Subcutaneous abdominal adipose tissue (tissue), 5 donors: ENCODE data around the gene POLR2F.

ENCODE experiments used
- H3K27ac ChIP-seq: one replicate; pipeline ENCODE4 v1.7.0; 2013; ENCODE audit warnings: low read depth, mild to moderate bottlenecking, inconsistent platforms, low read length, moderate library complexity
- H3K27me3 ChIP-seq, 5 donors: one replicate each; pipeline ENCODE4 v1.7.0; 2013; ENCODE audit warnings: low read length in 5 of 5, inconsistent platforms in 1 of 5; ENCODE audit not compliant: control insufficient read depth in 5 of 5, insufficient read depth in 4 of 5
- H3K36me3 ChIP-seq, 5 donors: one replicate each; pipeline ENCODE4 v1.7.0; 2013; ENCODE audit warnings: low read length in 5 of 5; ENCODE audit not compliant: control insufficient read depth in 5 of 5, insufficient read depth in 5 of 5
- H3K4me1 ChIP-seq, 5 donors: one replicate each; pipeline ENCODE4 v1.7.0; 2013; ENCODE audit warnings: low read length in 5 of 5, mild to moderate bottlenecking in 3 of 5, moderate library complexity in 1 of 5; ENCODE audit not compliant: control insufficient read depth in 5 of 5, insufficient read depth in 5 of 5
- H3K4me3 ChIP-seq, 5 donors: one replicate each; pipeline ENCODE4 v1.7.0; 2013; ENCODE audit warnings: low read length in 5 of 5, low read depth in 1 of 5
- H3K9ac ChIP-seq, 5 donors: one replicate each; pipeline ENCODE4 v1.7.0; 2013; ENCODE audit warnings: low read length in 5 of 5, mild to moderate bottlenecking in 4 of 5, moderate library complexity in 3 of 5
- H3K9me3 ChIP-seq, 5 donors: one replicate each; pipeline ENCODE4 v1.7.0; 2013; ENCODE audit warnings: low read length in 5 of 5; ENCODE audit not compliant: control insufficient read depth in 5 of 5
- donor health status: healthy.
- donor health status: healthy.
- donor health status: healthy.
- donor health status: healthy.
- donor health status: healthy.

The POLR2F gene

GRCh38 chr22:37998543-37998942 is 45.0 kb downstream of the POLR2F start:
- H3K27ac ChIP-seq: no peak overlapping the region
- no peak overlapping the region for H3K9ac ChIP-seq
- no peaks in the 10 kb centered on the region for H3K27me3 ChIP-seq
- no peaks in the 10 kb centered on the region for H3K9me3 ChIP-seq
- no peak overlapping the region for H3K4me3 ChIP-seq
- H3K4me1 ChIP-seq: peaks cover 0 to 8% (median 3%) of the 10 kb centered on the region in 5 donors
- H3K36me3 ChIP-seq: no peaks in the 10 kb centered on the region

GRCh38 chr22:37999236-37999635 is 45.7 kb downstream of the POLR2F start:
- Histone ChIP-seq H3K9ac (no peak overlapping the region), H3K9me3 (no peaks in the 10 kb centered on the region), H3K4me1 (peaks cover 0 to 8% (median 3%) of the 10 kb centered on the region in 5 donors), H3K4me3 (no peak overlapping the region), H3K27ac (no peak overlapping the region), H3K36me3 (no peaks in the 10 kb centered on the region), H3K27me3 (no peaks in the 10 kb centered on the region)

GRCh38 chr22:37999640-38000272 is 46.3 kb downstream of the POLR2F start:
- H3K4me3 ChIP-seq: no peak overlapping the region

GRCh38 chr22:38005943-38006342 is 52.4 kb downstream of the POLR2F start:
- H3K4me1 ChIP-seq: no peaks in the 10 kb centered on the region
- no peaks in the 10 kb centered on the region for H3K27me3 ChIP-seq
- H3K9me3 ChIP-seq: no peaks in the 10 kb centered on the region
- no peak overlapping the region for H3K27ac ChIP-seq
- H3K4me3 ChIP-seq: no peak overlapping the region
- H3K9ac ChIP-seq: no peak overlapping the region
- no peaks in the 10 kb centered on the region for H3K36me3 ChIP-seq

More at GRCh38 chr22:37999640-38000272, 46.3 kb downstream of the POLR2F start:
- H3K36me3 ChIP-seq: no peaks in the 10 kb centered on the region
- H3K9me3 ChIP-seq: no peaks in the 10 kb centered on the region
- H3K27ac ChIP-seq: no peak overlapping the region
- H3K9ac ChIP-seq: no peak overlapping the region
- H3K4me1 ChIP-seq: peaks cover 0 to 8% (median 3%) of the 10 kb centered on the region in 5 donors
- H3K27me3 ChIP-seq: no peaks in the 10 kb centered on the region

GRCh38 chr22:38006906-38007305 is 53.4 kb downstream of the POLR2F start:
- Histone ChIP-seq H3K27me3 (no peaks in the 10 kb centered on the region), H3K4me3 (no peak overlapping the region), H3K36me3 (no peaks in the 10 kb centered on the region), H3K9me3 (no peaks in the 10 kb centered on the region), H3K9ac (no peak overlapping the region), H3K4me1 (no peaks in the 10 kb centered on the region), H3K27ac (no peak overlapping the region)

- no peaks in the 10 kb centered on the region for H3K4me1 ChIP-seq
Observed at GRCh38 chr22:38007330-38007902, 53.9 kb downstream of the POLR2F start.

GRCh38 chr22:38009000-38009806 is 55.7 kb downstream of the POLR2F start:
- no peaks in the 10 kb centered on the region for H3K4me1 ChIP-seq
- H3K27ac ChIP-seq: no peak overlapping the region
- no peak overlapping the region for H3K4me3 ChIP-seq
- no peaks in the 10 kb centered on the region for H3K36me3 ChIP-seq
- no peaks in the 10 kb centered on the region for H3K9me3 ChIP-seq
- H3K27me3 ChIP-seq: no peaks in the 10 kb centered on the region
- no peak overlapping the region for H3K9ac ChIP-seq

More at GRCh38 chr22:38007330-38007902, 53.9 kb downstream of the POLR2F start:
- Histone ChIP-seq H3K4me3 (no peak overlapping the region), H3K27ac (no peak overlapping the region), H3K9me3 (no peaks in the 10 kb centered on the region), H3K27me3 (no peaks in the 10 kb centered on the region), H3K36me3 (no peaks in the 10 kb centered on the region), H3K9ac (no peak overlapping the region)

- Histone ChIP-seq H3K27ac (no peak overlapping the region), H3K9ac (no peak overlapping the region), H3K27me3 (no peaks in the 10 kb centered on the region)
Observed at GRCh38 chr22:38012604-38013072, 59.1 kb downstream of the POLR2F start.

GRCh38 chr22:38014083-38014482 is 60.6 kb downstream of the POLR2F start:
- Histone ChIP-seq H3K27ac (no peak overlapping the region), H3K9ac (no peak overlapping the region), H3K4me1 (peaks cover 7 to 14% (median 13%) of the 10 kb centered on the region in 5 donors), H3K4me3 (no peak overlapping the region), H3K27me3 (no peaks in the 10 kb centered on the region), H3K36me3 (no peaks in the 10 kb centered on the region), H3K9me3 (no peaks in the 10 kb centered on the region)

More at GRCh38 chr22:38012604-38013072, 59.1 kb downstream of the POLR2F start:
- Histone ChIP-seq H3K4me3 (no peak overlapping the region), H3K36me3 (no peaks in the 10 kb centered on the region), H3K4me1 (peaks cover 4 to 10% (median 9%) of the 10 kb centered on the region in 5 donors), H3K9me3 (no peaks in the 10 kb centered on the region)
